NCI-H1436 (cell line): ENCODE results near the gene CACNA2D3.
"Not testable (repeated sequence)": the region's sequence is repeated elsewhere in the genome, so short reads cannot be mapped to it uniquely, and the experiment has no call there.

Experiments used
- DNase-seq: peaks from one replicate; lab custom pipeline; 2025; lab: John Stamatoyannopoulos, UW

Gene CACNA2D3

DNA sequence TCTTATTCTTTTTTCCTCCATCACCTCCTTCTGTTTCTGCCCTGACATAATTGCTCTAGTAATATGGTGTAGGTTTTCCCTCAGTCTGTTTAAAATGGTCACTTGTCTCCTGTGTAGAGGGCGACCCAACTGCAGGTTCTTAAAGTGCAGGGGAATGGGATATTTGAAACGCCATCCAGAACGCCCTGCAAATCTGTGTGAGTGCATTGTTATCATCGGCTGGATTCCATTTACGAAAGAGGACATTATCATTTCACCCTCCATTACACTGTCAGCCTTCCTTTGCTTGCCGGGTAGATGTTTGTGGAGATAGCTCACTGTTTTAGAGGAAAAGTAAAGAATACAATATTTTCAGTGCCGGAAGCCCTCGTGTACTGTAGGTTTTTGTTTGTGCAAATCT, 451.5 kb downstream of the CACNA2D3 start:
- DNase-seq, result no peak

DNA sequence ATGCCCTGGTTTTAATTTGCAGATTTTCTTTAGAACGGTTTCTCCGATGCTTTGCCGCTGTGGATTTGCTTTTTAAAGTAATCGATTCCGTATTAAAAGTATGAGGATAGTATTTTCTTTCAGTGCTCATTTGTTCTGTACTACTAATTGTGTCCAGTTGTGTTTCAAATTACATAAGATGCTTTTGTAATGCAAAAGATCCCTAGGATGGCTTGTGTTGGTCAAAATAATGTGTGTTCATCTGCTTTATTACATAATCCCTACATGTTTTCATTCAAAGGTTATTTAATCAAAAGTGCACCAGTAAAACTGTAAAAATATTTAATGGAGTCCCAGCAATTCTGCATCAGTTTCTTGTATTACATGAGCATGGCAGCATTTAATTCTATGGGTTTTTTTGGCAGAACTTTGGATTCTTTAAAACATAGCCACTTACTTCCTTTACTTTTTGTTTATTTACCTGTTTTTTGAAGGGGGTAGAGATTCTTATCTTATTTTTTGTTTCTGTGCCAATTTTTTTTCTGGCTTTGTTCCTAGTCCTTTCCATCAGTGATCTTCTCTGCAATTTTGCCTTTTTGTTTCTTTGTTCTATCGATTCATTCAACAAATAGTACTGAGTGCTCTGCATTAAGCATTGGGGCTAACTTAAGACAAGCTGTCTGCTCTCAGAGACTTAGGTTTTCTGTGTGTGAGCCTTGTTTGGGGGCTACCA, 452.7 kb downstream of the CACNA2D3 start:
- DNase-seq, result no peak

DNA sequence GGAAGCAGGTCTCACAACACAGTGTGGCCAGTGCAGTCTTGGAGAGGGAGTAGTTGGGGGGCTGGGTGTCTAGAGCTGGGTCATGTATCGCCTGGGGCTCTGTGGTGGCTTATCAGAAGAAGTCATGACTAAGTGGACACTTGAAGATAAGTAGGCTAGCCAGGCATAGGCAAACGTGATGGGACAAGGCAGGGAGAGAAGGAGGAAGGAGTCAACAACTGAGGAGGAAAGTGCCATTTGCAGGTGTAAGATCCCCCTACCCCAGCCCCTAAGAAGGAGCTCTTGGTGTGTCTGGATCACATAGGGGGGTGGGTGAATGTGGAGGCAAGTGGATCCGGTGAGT, 453.2 kb downstream of the CACNA2D3 start:
- DNase-seq, result no peak

DNA sequence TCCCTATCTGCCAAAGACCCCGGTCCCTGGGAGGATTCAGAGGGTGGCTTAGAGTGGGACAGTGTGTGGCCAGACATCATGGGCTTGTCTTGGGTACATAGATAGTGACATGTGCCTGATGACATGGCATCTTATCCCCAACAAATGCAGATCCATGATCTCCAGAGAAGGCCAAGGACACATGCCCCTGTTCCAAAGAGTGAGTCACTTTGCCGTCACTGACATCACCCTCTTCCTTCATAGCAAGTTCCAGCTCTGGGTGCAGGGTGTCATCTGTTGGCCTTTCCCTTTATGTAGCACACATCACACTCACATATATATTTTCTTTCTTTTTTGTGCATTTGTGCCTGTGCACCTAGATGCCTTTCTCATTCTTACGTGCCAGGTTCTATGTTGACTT, 455.0 kb downstream of the CACNA2D3 start:
- no peak for DNase-seq

DNA sequence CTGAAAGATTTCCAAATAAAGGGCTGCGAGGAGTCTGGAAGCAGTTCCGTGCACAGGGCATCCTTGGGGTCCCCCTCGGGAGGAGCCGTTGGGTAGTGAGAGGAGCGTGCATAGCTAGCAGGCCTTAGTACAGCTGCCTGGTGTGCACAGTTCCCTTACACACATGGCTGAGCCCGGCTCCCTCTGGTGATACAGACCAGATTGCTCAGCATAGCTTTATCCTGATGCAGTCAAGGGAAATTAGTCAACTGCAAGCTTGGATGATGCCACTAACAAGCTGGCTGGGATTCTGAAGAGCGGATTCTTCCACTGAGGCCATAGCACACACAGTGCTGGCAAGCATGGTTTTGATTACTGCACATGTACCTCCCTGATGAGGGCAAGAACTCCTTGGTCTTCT, 456.1 kb downstream of the CACNA2D3 start:
- DNase-seq, result no peak

DNA sequence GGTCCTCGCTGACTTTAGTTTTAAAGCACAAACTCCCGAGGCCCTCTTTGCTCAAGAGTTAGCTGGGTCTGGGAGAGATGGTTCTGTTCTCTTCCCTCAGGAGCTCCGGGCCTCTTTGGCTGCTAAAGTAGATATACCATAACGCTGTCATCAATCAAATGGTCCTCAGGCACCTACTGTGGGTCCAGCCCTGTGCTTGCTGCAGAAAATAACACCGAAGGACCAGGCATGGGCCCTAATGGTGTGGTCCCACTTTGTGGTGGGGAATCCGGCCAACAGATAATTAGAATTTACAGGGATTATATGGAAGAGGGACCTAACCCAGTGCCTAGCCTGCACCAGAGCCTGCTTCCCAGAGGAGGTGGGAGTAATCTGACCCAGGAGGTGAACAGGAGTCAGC, 458.1 kb downstream of the CACNA2D3 start:
- no peak for DNase-seq

DNA sequence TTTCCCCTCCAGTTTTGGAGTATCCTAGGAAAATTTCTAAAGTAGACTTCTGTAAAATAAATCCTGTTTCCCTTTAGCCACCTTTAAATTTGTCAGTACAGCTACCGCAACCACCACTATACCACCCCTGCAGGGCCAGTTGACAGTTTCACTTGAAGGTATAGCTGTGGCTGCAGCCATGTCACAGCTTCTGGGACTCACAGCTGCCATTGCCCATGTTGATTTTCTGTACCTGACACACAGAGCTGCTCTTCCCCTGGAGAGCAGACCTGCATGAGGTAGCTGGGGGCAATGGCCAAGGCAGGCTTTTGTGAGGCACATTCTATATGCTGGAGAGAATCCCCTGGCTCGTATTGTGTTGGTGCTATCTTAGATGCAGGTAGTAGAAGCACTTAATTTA, 460.1 kb downstream of the CACNA2D3 start:
- no peak for DNase-seq

DNA sequence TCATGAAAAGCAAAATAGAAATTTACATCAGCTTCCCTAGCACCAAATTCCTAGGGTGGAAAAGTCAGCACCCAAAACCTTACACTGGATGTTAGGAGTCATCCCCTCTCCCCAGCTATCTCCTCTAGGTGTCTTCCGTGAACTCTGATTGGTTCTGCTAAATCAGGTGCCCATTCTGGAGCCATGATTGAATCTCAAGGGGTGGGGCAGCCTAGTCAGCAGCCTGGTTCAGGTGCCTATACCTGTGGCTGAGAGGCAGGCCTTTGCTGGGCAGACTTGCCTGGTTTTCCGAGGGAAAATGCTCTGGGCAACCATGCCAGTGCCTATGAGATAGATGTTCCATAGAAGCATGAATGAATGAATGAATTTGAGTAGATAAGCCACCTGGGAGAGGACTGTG, 468.8 kb downstream of the CACNA2D3 start:
- DNase-seq, result no peak

DNA sequence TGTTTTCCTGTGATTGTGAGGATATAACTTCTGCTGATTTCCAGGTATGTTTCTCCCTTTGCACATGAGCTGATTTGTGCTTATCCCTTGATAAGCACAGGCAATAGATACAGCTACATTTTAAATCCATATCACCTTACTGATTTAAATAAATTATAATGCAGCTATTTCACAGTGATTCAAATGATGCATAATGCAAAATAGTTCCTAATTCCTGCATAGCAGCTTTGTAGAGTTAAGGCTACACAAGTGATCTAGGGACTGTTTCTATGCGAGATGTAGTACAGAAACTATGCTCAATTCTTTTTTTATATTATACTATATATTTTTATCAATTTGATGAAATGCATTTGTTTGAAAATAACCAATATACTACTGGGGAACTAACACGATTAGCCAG, 471.3 kb downstream of the CACNA2D3 start:
- no peak for DNase-seq

DNA sequence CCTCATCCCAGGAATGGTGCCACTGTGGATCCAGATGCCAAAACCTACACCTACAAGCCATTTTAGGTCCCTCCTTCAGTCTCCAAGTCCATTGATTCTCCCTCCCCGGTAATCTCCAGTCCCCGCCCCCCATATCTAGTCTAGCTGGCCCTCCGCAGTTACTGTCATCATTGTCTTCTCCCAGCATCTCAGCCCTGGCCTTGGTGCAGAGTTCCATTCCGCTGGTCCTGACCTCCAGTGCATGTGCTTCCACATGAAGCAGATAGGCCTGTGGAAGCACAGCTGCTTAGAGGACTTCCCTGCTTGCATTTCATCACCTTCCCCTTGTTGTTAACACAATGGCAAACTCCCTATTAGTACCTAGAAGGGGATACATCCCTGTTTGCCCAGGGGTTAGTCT, 473.7 kb downstream of the CACNA2D3 start:
- DNase-seq, result no peak

DNA sequence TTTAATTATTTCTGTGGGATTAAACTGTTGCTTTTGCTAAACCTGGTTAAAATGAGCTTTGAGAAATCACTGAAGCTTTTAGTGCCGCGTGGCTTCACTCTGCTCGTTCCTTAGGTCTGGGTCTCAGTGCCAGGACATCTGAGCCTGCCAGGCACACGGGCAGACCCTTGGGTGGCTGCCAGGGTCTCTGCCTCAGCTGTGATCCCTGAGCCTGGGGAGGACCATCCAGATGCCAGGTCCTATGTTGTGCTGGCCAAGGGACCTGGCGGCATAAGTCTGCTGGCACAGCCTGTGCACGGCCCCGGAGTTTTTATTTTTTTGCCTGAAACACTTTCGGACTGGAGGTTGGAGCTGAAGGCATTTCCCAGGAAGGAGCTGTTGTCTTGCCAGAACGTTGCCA, 477.4 kb downstream of the CACNA2D3 start:
- no peak for DNase-seq

DNA sequence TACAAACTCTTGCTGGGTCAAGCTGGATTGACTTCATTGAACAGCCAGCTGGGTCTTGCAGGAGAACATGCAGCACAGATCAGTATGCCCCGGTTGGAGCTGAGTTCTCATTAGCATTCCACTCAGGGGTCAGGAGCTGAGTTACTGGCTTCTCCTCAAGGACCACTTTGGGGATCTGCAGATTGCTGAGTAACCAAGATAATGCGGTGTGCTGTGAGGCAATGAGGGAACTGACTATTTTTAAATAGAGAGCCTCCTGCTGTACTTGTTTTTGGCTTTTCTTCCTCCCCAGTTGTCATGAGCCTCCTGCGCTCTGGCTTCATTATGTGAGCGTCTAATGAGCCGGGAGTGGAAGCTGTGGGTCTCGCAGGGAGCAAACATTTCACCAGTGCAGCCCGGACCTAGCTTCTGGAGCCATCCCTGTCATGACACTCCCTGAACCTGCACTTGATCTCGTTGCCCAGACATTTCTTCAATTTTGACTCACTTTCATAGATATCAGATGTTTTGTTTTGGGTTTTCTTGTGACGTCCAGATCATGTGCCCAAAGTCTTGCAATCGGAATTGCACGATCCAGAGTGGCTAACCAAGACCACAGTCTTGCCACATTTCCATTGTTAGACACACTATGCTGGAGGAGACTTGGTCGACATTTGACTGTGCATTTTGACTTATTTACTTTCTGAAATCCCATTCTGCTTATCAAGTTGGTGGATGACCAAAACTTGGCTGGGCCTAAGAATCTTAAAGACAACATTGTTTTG, 478.3 kb downstream of the CACNA2D3 start:
- DNase-seq, result no peak

DNA sequence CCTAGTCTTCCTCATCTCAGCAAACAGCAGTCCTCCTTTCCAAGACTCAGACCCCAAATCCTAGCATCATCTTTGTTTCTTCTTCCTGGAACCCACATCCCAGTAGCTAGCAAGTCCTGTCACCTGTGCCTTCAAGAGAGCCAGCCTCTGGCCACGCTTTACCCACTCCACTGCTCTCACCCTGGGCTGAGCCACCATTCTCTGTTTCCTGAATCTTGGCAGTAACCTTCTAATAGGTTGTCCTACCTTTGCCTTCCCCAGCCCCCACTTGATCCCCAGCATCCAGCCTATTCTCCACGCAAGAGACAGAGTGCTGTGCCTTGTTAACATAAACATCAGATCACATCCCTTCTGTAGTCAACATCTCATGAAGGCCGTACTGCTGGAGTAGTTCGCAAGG, 482.1 kb downstream of the CACNA2D3 start:
- no peak for DNase-seq

DNA sequence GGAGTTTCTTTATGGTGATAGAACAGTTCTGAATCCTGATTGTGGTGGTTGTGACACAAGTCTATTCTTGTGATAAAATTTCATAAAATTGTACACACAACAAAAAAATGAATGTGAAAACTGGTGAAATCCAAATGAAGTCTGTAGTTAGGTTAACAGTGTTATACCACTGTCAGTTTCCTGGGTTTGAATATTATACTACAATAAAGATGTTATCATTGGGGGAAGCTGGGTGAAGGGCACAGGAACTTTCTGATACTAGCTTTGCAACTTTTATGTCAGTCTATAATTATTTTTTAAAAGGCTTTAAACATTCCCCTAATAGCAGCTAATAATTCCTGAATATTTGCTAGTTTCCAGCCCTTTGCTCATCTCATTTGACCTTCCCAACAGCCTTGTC, 485.7 kb downstream of the CACNA2D3 start:
- no peak for DNase-seq

DNA sequence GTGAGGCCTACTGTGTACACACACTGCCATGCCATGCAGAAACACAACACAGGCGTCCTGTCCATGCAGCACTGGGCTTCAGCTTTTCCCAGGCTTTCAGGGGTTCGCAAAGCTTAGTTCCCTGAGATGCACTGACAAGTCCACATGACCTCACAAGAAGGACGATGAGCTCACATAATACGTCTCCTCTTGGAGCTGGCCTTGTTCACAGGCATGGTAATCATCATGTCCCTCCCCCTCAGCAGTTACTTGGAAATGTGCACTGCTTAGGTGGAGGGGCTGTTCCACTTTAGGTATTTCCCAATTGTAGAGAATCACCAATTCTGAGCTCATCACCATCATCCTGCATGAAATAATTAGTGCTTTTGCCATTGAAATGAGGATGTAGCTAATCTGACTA, 496.7 kb downstream of the CACNA2D3 start:
- no peak for DNase-seq

DNA sequence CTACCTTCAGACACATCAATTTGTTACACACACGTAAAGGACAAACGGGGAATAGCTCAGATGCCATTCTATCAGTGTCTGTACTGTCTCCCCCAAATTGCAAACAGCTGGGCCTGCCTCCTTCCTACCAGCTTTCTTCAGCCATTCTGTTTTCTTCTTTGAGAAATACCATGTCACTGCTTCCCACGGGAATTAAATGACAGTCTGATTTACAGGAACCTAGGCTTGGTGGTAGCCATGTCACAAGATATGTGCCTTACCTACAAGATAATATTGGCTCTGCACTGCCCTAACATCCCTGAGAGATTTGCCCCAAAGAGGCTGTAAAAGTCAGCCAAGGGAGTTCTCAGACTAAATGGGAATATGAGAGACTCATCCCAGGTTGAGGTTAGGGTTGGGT, 497.2 kb downstream of the CACNA2D3 start:
- no peak for DNase-seq

DNA sequence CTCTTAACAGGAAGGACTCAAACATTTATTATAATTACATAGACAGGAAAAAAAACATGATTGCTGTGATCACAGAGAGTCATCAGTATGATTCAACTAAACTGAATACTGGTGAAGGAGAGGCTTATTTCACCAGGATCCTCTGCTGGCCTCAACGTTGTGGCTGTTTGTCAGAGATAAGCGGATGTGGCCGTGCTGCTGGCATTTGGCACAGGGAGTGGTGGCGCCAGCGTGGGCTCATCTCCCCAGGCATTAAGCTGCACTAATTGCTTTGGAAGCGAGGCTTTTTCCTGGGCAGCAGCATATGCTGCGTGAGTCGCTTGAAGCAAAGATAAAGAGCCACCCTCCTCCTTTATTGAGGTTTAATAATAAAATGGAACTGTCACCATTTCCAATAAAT, 498.8 kb downstream of the CACNA2D3 start:
- DNase-seq, result no peak

DNA sequence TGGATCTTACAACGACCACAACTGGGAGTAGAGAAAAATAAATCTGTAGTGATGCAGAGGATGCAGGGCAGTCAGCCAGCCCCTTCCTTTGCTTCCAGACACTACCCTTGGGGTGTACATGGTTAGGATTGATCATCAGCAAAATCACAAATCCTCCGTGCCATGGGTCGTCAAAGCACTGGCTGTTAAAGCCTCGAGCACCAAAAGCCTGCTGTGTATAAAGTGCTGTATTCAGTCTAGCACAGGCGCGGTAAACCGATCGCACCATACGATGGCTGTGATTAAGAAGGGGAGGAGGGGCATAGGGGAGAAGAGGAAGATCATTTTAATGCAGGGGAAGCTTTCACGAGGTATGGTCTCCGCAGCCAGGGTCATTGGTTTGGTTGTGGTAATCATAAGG, 500.3 kb downstream of the CACNA2D3 start:
- no peak for DNase-seq

DNA sequence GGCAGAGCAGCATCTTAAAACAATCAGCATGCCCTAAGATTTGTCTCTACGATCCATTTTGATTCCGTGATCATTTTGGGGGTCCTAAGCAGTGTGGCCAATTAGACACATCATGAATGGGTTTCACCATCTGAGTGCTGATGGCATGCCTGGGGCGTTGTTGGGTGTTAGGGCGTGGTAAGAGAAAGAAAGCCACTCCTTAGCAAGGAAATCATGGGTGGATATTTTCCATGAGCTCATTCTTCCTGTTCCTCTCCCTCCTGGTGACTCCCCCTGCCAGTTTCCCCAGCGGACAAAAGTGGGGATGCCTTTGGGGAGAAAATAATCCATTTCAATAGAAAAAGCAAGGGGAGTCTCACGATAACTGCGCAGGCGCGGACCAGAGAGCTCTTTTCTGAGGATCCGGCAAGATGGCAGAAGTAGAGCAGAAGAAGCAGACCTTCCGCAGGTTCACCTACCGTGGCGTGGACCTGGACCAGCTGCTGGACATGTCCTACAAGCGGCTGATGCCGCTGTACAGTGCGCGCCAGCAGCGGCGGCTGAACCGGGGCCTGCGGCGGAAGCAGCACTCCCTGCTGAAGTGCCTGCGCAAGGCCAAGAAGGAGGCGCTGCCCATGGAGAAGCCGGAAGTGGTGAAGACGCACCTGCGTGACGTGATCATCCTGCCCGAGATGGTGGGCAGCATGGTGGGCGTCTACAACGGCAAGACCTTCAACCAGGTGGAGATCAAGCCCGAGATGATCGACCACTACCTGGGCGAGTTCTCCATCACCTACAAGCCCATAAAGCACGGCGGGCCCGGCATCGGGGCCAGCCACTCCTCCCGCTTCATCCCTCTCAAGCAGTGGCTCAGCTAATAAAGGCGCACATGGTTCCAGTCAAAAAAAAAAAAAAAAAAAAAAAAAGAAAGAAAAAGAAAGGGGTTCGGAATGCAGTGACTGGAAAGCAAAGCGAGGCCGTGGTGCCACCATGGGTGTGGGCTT, 503.7 kb downstream of the CACNA2D3 start:
- no peak for DNase-seq

DNA sequence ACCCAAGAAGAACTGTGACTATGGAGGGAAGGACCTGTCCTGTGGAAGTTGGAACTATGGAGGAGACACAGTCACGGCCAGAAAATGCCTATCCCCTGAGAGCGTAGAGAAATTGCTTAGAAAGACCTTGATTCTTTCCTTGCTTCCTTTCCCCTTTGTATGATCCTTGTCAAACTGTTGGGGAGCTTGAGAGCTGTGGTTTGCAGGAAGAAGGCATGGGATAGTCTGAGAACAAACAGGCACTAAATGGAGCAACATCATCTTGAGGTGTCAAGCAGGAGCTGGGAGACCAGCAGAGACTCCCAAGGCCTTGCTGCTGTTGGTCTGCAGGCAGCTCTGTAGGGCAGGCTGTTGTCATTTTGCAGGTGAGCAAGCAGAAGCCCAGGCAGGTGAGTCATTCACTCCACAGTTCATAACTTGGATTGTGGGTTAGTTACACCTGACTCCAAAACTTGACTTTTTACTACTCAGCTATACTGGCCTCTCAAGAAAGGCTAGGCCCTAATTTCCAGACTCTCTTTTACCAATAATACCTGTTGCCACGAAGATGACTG, 506.6 kb downstream of the CACNA2D3 start:
- DNase-seq, result no peak

DNA sequence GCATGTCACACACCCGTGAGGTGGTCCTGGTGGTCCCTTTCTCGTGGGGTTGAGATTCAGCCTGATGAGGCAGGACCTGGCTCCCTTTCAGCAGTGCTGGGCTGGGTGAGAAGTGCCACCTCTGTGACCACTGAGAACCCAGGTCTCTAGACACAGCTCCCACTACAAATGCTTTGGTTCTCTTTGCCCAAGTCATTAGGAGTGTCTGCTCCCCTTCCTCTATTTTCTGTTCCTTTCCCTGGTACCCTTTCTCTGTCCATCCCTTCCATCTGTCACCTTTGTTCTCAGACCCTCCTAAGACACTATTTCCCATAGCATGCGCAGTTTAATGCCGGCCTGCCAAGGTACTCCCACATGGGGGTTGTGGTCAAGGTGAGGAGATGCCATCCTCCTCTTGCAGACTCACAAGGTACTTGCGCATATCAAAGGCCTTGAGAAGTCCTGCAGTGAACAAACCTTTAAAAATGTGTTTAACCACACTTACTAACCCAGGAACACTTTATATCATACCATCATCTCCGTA, 507.8 kb downstream of the CACNA2D3 start:
- DNase-seq, result no peak

DNA sequence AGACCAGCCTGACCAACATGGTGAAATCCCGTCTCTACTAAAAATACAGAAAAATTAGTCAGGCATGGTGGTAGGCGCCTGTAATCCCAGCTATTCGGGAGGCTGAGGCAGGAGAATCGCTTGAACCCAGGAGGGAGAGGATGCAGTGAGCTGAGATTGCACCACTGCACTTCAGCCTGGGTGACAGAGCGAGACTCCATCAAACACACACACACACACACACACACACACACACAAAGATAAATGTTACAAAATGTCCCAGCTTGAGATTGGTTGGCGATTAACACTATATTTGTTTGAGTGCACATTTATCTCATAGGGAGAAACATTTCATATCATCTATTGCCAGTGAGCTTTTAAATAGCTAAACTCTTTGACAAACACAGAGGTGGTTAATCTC, 508.6 kb downstream of the CACNA2D3 start:
- not testable (repeated sequence) for DNase-seq
